SK-N-MC (cell line): ENCODE data around the gene MTR.

Experiments
- EZH2 ChIP-seq: fragments of 200-600 bp; sonication (generic); IDR thresholded peaks from one replicate; pipeline ENCODE4 v1.6.1; 2017; ENCODE audit warnings: antibody characterized with exemption
- FOXP2 ChIP-seq: optimal IDR thresholded peaks from 2 replicates; pipeline ENCODE3; 2011; ENCODE audit warnings: mild to moderate bottlenecking, moderate library complexity; ENCODE audit not compliant: insufficient read depth; ENCODE audit errors: extremely low read length, control extremely low read depth
- POLR2AphosphoS5 ChIP-seq: IDR thresholded peaks from 2 replicates; pipeline ENCODE4 v1.6.1; 2012; ENCODE audit warnings: mild to moderate bottlenecking, low read depth, low read length, borderline replicate concordance

GRCh38 chr1:236945002-236945401 lies 149.9 kb downstream of the MTR start:
- TF ChIP-seq EZH2 (no peak), POLR2AphosphoS5 (no peak), FOXP2 (no peak)
